T-helper 1 cell treated with Interleukin-12 subunit alpha and Interleukin-12 subunit beta and Interleukin-4 antibody, amounts not matched to agents 30 ng/mL and 1 ng/mL, for 36 hours (primary cell): ENCODE results near the gene ARMC10. TPM values are rescaled to one million over a fixed set of nuclear protein-coding genes. Genes with fewer than 3 reads are reported as not detected.

Source experiments
- intact Hi-C: fragments of 100-400 bp; cut with micrococcal nuclease; formaldehyde crosslinking; loops from one replicate; pipeline ENCODE4 v1.15.1; 2024
- total RNA-seq: library from RNA; stranded (reverse); gene quantifications from 2 replicates; pipeline ENCODE4 v1.2.3, GENCODE V29; 2022

The ARMC10 gene
- total RNA-seq, 1 donor from 2014 or later = 35.2 TPM

GRCh38 chr7:103123529-103123928 is 48.6 kb downstream of the ARMC10 start:
- intact Hi-C loops = no loop called here

GRCh38 chr7:103124429-103124979 is 49.6 kb downstream of the ARMC10 start:
- intact Hi-C loops = no loop called here

- intact Hi-C loops = no loop called here
Observed at GRCh38 chr7:103127006-103127405, 52.1 kb downstream of the ARMC10 start.

GRCh38 chr7:103129702-103130549 is 55.0 kb downstream of the ARMC10 start:
- intact Hi-C loops = no loop called here

- intact Hi-C loops = no loop called here
Observed at GRCh38 chr7:103130901-103131624, 56.1 kb downstream of the ARMC10 start.

- intact Hi-C loops = no loop called here
Observed at GRCh38 chr7:103132995-103133688, 58.2 kb downstream of the ARMC10 start.

GRCh38 chr7:103134836-103135554 is 60.1 kb downstream of the ARMC10 start:
- intact Hi-C loops = no loop called here

- intact Hi-C loops = no loop called here
Observed at GRCh38 chr7:103140061-103140460, 65.1 kb downstream of the ARMC10 start.

GRCh38 chr7:103140685-103141084 is 65.7 kb downstream of the ARMC10 start:
- intact Hi-C loops = no loop called here

GRCh38 chr7:103141753-103142404 is 66.9 kb downstream of the ARMC10 start:
- intact Hi-C loops = no loop called here

GRCh38 chr7:103142494-103142893 is 67.6 kb downstream of the ARMC10 start:
- intact Hi-C loops = no loop called here

GRCh38 chr7:103143868-103144267 is 68.9 kb downstream of the ARMC10 start:
- intact Hi-C loops = no loop called here

- intact Hi-C loops = loop anchor here (5.0 kb wide), 2 partner anchors 32 to 1063 kb away; partner anchors contain the start of gene ORC5
Observed at GRCh38 chr7:103144754-103145153, 69.8 kb downstream of the ARMC10 start.

- intact Hi-C loops = loop anchor here (1.0 to 5.0 kb wide), 4 partner anchors 36 to 1059 kb away; partner anchors contain the start of genes ARMC10, DNAJC2 and ORC5
Observed at GRCh38 chr7:103148131-103148993, 73.4 kb downstream of the ARMC10 start.

Other genes with a start within 250 kb of the ARMC10 start
- gene LRRC17, start 162.1 kb upstream of the ARMC10 start, total RNA-seq = 0.20 TPM in 1 of 2 replicates, not detected in the other
- gene FBXL13, start 344 bp upstream of the ARMC10 start, total RNA-seq = 0.29 and 0.78 TPM in 2 replicates
- 10.0 and 11.3 TPM in 2 replicates for gene NAPEPLD, start 74.0 kb downstream of the ARMC10 start, total RNA-seq
- gene PMPCB, start 222.3 kb downstream of the ARMC10 start, total RNA-seq = 54.8 and 57.4 TPM in 2 replicates